Uterus (tissue), 2 donors: Measurements from ENCODE around the gene NRSN2.

ENCODE experiments used
- POLR2A ChIP-seq, 2 donors: fragments of 450-650 bp; IDR thresholded peaks; one replicate each; pipeline ENCODE4 v1.6.1; 2016; ENCODE audit warnings: antibody characterized with exemption in 2 of 2, mild to moderate bottlenecking in 1 of 2, moderate library complexity in 1 of 2
- TF ChIP-seq, protein P1 (sequence below), 4 experiments: fragments of 200-600 bp in 2 of 4; fragments of 450-650 bp in 2 of 4; sonication (generic) in 2 of 4; IDR thresholded peaks; one replicate each; pipeline ENCODE4 v1.5.1; 2016 to 2019; ENCODE audit warnings: antibody characterized with exemption in 4 of 4, mild to moderate bottlenecking in 2 of 4, moderate library complexity in 1 of 4

DNA sequence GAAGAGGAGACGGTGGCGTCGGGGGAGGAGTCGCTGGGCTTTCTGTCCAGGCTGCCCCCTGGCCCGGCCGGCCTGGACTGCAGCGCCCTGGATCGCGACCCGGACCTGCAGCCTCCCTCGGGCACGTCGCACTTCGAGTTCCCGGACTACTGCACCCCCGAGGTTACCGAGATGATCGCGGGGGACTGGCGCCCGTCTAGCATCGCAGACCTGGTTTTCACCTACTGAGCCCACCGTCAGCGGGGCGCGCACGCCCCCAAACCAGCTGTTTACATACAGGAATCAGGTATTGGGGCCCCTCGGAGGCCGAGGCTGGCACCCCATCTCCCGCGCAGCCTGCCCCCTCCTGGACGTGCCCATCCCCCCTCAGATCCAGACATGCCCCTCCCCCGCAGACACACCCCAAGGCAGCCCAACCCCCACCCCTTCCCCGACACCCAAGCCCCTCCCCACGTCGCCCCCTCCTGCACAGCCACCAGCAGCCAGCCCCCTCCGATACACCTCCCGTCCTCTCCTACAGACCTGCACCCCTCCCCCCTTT lies 20.2 kb upstream of the NRSN2 start:
- TF ChIP-seq, protein P1, sequence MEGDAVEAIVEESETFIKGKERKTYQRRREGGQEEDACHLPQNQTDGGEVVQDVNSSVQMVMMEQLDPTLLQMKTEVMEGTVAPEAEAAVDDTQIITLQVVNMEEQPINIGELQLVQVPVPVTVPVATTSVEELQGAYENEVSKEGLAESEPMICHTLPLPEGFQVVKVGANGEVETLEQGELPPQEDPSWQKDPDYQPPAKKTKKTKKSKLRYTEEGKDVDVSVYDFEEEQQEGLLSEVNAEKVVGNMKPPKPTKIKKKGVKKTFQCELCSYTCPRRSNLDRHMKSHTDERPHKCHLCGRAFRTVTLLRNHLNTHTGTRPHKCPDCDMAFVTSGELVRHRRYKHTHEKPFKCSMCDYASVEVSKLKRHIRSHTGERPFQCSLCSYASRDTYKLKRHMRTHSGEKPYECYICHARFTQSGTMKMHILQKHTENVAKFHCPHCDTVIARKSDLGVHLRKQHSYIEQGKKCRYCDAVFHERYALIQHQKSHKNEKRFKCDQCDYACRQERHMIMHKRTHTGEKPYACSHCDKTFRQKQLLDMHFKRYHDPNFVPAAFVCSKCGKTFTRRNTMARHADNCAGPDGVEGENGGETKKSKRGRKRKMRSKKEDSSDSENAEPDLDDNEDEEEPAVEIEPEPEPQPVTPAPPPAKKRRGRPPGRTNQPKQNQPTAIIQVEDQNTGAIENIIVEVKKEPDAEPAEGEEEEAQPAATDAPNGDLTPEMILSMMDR (IDR thresholded peaks at IDR 0.05), result no peak
- TF ChIP-seq POLR2A (IDR thresholded peaks at IDR 0.05), result no peak
